Mesothelial cell of epicardium (in vitro differentiated cells): Measurements from ENCODE around the gene WIZ. TPM values are rescaled to one million over a fixed set of nuclear protein-coding genes. Genes with fewer than 3 reads are reported as not detected.

Experiments
- DNase-seq, 2 experiments: peaks; one replicate each; pipeline ENCODE4 v3.0.0; 2021; ENCODE audit warnings: low spot score in 2 of 2; ENCODE audit not compliant: unreplicated experiment in 2 of 2
- H3K27ac Mint-ChIP-seq: 2 replicates; pipeline ENCODE4 v1.8.0; 2021; ENCODE audit warnings: mixed read lengths
- H3K27me3 Mint-ChIP-seq: 2 replicates; pipeline ENCODE4 v1.8.0; 2021; ENCODE audit warnings: low read depth, mixed read lengths
- H3K36me3 Mint-ChIP-seq: 2 replicates; pipeline ENCODE4 v1.8.0; 2021; ENCODE audit warnings: mixed read lengths
- H3K4me1 Mint-ChIP-seq: 2 replicates; pipeline ENCODE4 v1.8.0; 2021; ENCODE audit warnings: mixed read lengths
- H3K4me3 Mint-ChIP-seq: 2 replicates; pipeline ENCODE4 v1.8.0; 2021; ENCODE audit warnings: mild to moderate bottlenecking, moderate library complexity, mixed read lengths
- H3K9me3 Mint-ChIP-seq: 2 replicates; pipeline ENCODE4 v1.8.0; 2021; ENCODE audit warnings: mixed read lengths
- total RNA-seq: library from RNA; stranded (reverse); gene quantifications from 3 replicates; pipeline ENCODE4 v1.2.1, GENCODE V29; 2021
- TF ChIP-seq, protein P1 (sequence below): fragments of 200-600 bp; sonication (generic); IDR thresholded peaks from one replicate; pipeline ENCODE4 v1.5.0; 2021; ENCODE audit warnings: antibody characterized with exemption; ENCODE audit not compliant: unreplicated experiment

The WIZ gene
- total RNA-seq, 1 donor from 2014 or later, result 57.5 TPM

DNA sequence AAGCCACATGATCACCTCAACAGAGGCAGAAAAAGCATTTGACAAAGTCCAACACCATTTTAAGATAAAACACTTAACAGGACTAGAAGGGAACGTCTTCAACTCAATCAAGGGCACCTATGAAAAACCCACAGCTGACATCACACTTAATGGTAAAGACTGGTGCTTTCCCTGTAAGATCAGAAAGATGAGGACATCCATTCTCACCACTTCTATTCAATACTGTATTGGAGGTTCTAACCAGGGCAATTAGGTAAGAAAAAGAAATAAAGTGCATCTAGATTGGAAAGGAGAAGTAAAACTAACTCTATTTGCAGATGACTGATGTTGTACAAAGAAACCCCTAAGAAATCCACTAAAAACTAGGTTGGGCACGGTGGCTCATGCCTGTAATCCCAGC is 58.9 kb downstream of the WIZ start:
- H3K27me3 Mint-ChIP-seq, result no peaks in the 10 kb centered on the region
- H3K36me3 Mint-ChIP-seq, result peaks cover 35% of the 10 kb centered on the region
- H3K27ac Mint-ChIP-seq, result no peak overlapping the region
- no peaks in the 10 kb centered on the region for H3K9me3 Mint-ChIP-seq
- H3K4me3 Mint-ChIP-seq, result no peak overlapping the region
- DNase-seq, result no peak
- H3K4me1 Mint-ChIP-seq, result no peaks in the 10 kb centered on the region
- TF ChIP-seq, protein P1, sequence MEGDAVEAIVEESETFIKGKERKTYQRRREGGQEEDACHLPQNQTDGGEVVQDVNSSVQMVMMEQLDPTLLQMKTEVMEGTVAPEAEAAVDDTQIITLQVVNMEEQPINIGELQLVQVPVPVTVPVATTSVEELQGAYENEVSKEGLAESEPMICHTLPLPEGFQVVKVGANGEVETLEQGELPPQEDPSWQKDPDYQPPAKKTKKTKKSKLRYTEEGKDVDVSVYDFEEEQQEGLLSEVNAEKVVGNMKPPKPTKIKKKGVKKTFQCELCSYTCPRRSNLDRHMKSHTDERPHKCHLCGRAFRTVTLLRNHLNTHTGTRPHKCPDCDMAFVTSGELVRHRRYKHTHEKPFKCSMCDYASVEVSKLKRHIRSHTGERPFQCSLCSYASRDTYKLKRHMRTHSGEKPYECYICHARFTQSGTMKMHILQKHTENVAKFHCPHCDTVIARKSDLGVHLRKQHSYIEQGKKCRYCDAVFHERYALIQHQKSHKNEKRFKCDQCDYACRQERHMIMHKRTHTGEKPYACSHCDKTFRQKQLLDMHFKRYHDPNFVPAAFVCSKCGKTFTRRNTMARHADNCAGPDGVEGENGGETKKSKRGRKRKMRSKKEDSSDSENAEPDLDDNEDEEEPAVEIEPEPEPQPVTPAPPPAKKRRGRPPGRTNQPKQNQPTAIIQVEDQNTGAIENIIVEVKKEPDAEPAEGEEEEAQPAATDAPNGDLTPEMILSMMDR, result no peak

DNA sequence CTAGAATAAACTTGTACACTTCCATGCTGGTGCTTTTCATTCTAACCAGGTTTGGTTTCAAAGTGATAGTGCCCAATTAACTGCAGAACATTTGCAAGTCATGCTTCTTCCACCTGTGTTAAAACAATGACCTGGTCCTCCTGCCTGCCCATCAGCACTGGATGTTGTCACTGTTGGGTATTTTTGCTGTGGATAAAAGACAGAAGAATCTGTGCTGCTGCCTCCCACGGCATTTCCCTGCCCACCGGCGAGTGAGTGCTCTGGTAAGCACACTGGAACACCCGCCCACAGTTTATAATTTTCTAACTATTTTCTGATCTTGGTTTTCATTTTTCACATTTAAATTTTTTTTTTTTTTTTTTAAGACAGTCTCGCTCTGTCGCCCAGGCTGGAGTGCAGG is 67.9 kb downstream of the WIZ start:
- TF ChIP-seq, protein P1, result no peak
- Mint-ChIP-seq H3K27me3 (no peaks in the 10 kb centered on the region), H3K4me1 (peaks cover 27% of the 10 kb centered on the region), H3K27ac (peak overlapping the region; percentile 62), H3K36me3 (peaks cover 2% of the 10 kb centered on the region), H3K9me3 (no peaks in the 10 kb centered on the region), H3K4me3 (no peak overlapping the region)
- no peak for DNase-seq

DNA sequence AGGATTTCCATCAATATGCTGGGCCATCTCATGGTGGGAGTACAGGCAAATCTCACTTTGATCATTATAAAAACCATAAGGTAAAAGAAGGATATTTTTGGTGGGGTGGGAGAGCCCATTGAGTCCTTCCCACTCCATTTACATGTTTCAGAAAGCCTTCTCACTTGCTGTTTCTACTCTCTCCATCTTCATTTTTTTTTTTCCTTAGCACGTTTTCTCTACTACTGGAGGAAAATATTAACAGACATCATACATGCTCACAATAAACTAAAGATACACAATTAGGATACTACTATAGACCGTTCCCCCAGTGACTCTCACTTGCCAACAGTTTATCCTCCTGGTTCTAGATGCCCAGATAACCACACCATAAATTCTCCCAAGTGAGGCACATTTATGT is 68.3 kb downstream of the WIZ start:
- Mint-ChIP-seq H3K4me3 (peak overlapping the region; percentile 89), H3K27ac (peak overlapping the region; percentile 62), H3K27me3 (no peaks in the 10 kb centered on the region), H3K36me3 (peaks cover 2% of the 10 kb centered on the region), H3K4me1 (peaks cover 31% of the 10 kb centered on the region), H3K9me3 (no peaks in the 10 kb centered on the region)
- DNase-seq, result no peak
- TF ChIP-seq, protein P1, result no peak

DNA sequence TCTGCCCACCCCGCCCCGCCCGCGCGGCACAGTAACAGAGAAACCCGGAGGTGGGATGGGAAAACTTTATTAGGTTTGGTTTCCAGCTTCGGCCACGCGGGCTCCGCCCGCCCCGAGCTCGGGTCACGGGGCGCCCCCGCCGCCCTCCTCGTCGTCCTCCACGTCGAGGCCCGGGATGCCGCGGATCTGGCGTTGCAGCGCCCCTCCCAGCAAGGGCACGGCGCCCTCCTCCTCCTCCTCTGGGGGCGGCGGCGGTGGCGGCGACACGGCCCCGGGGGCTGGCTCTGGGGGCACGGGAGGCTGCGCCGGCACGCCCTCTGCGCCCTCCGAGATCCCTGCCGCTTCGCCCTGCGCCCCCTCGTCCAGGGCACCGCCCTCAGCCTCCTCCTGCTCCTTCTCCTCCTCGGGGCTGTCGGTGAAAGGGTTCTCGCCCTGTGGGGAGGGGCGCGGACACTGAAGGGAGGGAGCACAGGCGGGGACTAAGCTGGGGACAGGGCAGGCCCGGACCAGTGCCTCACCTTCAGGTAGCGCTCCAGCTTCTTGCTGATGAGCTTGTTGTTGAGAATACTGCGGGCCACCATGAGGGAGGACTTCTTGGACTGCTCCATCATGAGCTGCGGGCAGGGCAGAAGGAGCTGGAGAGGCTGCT is 69.6 kb downstream of the WIZ start:
- H3K27me3 Mint-ChIP-seq, result no peaks in the 10 kb centered on the region
- H3K27ac Mint-ChIP-seq, result peak overlapping the region; percentile 95
- H3K4me1 Mint-ChIP-seq, result peaks cover 32% of the 10 kb centered on the region
- no peaks in the 10 kb centered on the region for H3K36me3 Mint-ChIP-seq
- no peak for DNase-seq
- TF ChIP-seq, protein P1, result no peak
- peak overlapping the region; percentile 98 for H3K4me3 Mint-ChIP-seq
- no peaks in the 10 kb centered on the region for H3K9me3 Mint-ChIP-seq

GRCh38 chr19:15379083-15379998 is 70.4 kb downstream of the WIZ start, which contains the start of gene AKAP8:
Gene AKAP8, minus strand, starts transcription at chr19:15379787. Its CDS starts 56 bp downstream, at chr19:15379731.
- Mint-ChIP-seq H3K36me3 (no peaks in the 10 kb centered on the region), H3K4me1 (peaks cover 32% of the 10 kb centered on the region), H3K27me3 (no peaks in the 10 kb centered on the region), H3K4me3 (peak within 1 kb of the TSS; percentile 98), H3K9me3 (no peaks in the 10 kb centered on the region), H3K27ac (peak within 1 kb of the TSS; percentile 99)
- DNase-seq, result peak; percentile 96 to 98
- TF ChIP-seq, protein P1, result no peak
